A549 (cell line): ENCODE results near the gene DHX35.

ENCODE experiments used
- CBX2 ChIP-seq: fragments of 200-600 bp; sonication (generic); IDR thresholded peaks from 2 replicates; pipeline ENCODE4 v1.6.1; 2016; ENCODE audit warnings: low read depth, mild to moderate bottlenecking, borderline replicate concordance
- EHF ChIP-seq: fragments of 250-450 bp; sonication (Bioruptor Pico); IDR thresholded peaks from 2 replicates; pipeline ENCODE4 v1.5.0; 2020; ENCODE audit warnings: mild to moderate bottlenecking
- HOXA7 ChIP-seq: fragments of 250-450 bp; sonication (Bioruptor Pico); IDR thresholded peaks from 2 replicates; pipeline ENCODE4 v1.5.0; 2020; ENCODE audit warnings: mild to moderate bottlenecking, moderate library complexity
- MAFK ChIP-seq: fragments of 450-650 bp; IDR thresholded peaks from 2 replicates; pipeline ENCODE4 v1.6.1; 2014; ENCODE audit not compliant: partially characterized antibody
- PHF8 ChIP-seq: fragments of 200-600 bp; sonication (generic); IDR thresholded peaks from 2 replicates; pipeline ENCODE4 v1.6.1; 2016; ENCODE audit warnings: low read depth, mild to moderate bottlenecking, antibody characterized with exemption, moderate library complexity, borderline replicate concordance
- POLR2A ChIP-seq: IDR thresholded peaks from 2 replicates; pipeline ENCODE4 v1.6.1; 2012; ENCODE audit warnings: mild to moderate bottlenecking, low read length
- POLR2AphosphoS2 ChIP-seq: conservative IDR thresholded peaks from 2 replicates; pipeline ENCODE4 v1.6.1; 2012; ENCODE audit warnings: low read length, improper control_type of control experiment, inconsistent platforms
- SREBF2 ChIP-seq: fragments of 450-650 bp; IDR thresholded peaks from 2 replicates; pipeline ENCODE4 v1.6.1; 2014; ENCODE audit warnings: mild to moderate bottlenecking, moderate library complexity
- TF ChIP-seq, protein P1 (sequence below): fragments of >200 bp; sonication (Bioruptor Twin); formaldehyde crosslinking; IDR thresholded peaks from 2 replicates; pipeline ENCODE4 v1.6.1; 2016
- TF ChIP-seq, protein P2 (sequence below): IDR thresholded peaks from 2 replicates; pipeline ENCODE4 v1.6.1; 2012; ENCODE audit warnings: low read depth, borderline replicate concordance
- TF ChIP-seq, protein P3 (sequence below): fragments of >200 bp; sonication (Bioruptor Twin); formaldehyde crosslinking; IDR thresholded peaks from 3 replicates; pipeline ENCODE4 v1.5.1; 2016
- TF ChIP-seq, protein P4 (sequence below): fragments of 200-600 bp; sonication (generic); IDR thresholded peaks from 2 replicates; pipeline ENCODE4 v1.6.1; 2016; ENCODE audit warnings: antibody characterized with exemption, mild to moderate bottlenecking, moderate library complexity

DNA sequence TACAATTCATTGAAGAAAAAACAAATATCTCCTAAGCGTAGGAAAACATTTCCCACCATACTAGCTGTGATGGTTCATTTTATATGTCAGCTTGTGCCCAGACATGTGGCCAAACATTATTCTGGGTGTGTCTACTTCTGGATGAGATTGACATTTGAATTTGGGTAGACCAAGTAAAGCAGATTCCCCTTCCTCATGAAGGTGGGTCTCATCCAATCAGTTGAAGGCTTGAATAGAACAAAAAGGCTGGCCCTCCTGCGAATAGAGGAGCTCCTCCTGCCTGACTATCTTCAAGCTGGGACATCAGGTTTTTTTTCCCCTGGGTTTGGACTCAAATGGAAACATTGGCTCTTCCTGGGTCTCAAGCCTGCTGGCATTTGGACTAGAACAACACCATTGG, 113.6 kb downstream of the DHX35 start:
- TF ChIP-seq MAFK (no peak), POLR2A (no peak), HOXA7 (CRISPR knock-in tag) (no peak), SREBF2 (no peak), CBX2 (no peak), PHF8 (no peak), EHF (CRISPR knock-in tag) (no peak), POLR2AphosphoS2 (no peak)
- TF ChIP-seq, protein P1, sequence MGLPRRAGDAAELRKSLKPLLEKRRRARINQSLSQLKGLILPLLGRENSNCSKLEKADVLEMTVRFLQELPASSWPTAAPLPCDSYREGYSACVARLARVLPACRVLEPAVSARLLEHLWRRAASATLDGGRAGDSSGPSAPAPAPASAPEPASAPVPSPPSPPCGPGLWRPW: no peak
- TF ChIP-seq, protein P2, sequence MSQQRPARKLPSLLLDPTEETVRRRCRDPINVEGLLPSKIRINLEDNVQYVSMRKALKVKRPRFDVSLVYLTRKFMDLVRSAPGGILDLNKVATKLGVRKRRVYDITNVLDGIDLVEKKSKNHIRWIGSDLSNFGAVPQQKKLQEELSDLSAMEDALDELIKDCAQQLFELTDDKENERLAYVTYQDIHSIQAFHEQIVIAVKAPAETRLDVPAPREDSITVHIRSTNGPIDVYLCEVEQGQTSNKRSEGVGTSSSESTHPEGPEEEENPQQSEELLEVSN: no peak
- TF ChIP-seq, protein P3, sequence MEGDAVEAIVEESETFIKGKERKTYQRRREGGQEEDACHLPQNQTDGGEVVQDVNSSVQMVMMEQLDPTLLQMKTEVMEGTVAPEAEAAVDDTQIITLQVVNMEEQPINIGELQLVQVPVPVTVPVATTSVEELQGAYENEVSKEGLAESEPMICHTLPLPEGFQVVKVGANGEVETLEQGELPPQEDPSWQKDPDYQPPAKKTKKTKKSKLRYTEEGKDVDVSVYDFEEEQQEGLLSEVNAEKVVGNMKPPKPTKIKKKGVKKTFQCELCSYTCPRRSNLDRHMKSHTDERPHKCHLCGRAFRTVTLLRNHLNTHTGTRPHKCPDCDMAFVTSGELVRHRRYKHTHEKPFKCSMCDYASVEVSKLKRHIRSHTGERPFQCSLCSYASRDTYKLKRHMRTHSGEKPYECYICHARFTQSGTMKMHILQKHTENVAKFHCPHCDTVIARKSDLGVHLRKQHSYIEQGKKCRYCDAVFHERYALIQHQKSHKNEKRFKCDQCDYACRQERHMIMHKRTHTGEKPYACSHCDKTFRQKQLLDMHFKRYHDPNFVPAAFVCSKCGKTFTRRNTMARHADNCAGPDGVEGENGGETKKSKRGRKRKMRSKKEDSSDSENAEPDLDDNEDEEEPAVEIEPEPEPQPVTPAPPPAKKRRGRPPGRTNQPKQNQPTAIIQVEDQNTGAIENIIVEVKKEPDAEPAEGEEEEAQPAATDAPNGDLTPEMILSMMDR: no peak
- TF ChIP-seq, protein P4, sequence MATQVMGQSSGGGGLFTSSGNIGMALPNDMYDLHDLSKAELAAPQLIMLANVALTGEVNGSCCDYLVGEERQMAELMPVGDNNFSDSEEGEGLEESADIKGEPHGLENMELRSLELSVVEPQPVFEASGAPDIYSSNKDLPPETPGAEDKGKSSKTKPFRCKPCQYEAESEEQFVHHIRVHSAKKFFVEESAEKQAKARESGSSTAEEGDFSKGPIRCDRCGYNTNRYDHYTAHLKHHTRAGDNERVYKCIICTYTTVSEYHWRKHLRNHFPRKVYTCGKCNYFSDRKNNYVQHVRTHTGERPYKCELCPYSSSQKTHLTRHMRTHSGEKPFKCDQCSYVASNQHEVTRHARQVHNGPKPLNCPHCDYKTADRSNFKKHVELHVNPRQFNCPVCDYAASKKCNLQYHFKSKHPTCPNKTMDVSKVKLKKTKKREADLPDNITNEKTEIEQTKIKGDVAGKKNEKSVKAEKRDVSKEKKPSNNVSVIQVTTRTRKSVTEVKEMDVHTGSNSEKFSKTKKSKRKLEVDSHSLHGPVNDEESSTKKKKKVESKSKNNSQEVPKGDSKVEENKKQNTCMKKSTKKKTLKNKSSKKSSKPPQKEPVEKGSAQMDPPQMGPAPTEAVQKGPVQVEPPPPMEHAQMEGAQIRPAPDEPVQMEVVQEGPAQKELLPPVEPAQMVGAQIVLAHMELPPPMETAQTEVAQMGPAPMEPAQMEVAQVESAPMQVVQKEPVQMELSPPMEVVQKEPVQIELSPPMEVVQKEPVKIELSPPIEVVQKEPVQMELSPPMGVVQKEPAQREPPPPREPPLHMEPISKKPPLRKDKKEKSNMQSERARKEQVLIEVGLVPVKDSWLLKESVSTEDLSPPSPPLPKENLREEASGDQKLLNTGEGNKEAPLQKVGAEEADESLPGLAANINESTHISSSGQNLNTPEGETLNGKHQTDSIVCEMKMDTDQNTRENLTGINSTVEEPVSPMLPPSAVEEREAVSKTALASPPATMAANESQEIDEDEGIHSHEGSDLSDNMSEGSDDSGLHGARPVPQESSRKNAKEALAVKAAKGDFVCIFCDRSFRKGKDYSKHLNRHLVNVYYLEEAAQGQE: no peak
